Esophagus squamous epithelium (tissue), 4 donors: ENCODE results near the gene DTX3L.

Source experiments
- POLR2A ChIP-seq, 4 donors: fragments of 450-650 bp; IDR thresholded peaks; one replicate each; pipeline ENCODE4 v1.6.1; 2017; ENCODE audit warnings: antibody characterized with exemption in 4 of 4, mild to moderate bottlenecking in 4 of 4, moderate library complexity in 3 of 4
- TF ChIP-seq, protein P1 (sequence below), 6 experiments: fragments of 450-650 bp in 4 of 6; fragments of 200-600 bp in 2 of 6; sonication (generic) in 2 of 6; IDR thresholded peaks; one replicate each; pipeline ENCODE4 v1.5.1; 2016 to 2019; ENCODE audit warnings: antibody characterized with exemption in 6 of 6, mild to moderate bottlenecking in 4 of 6, moderate library complexity in 4 of 6

DNA sequence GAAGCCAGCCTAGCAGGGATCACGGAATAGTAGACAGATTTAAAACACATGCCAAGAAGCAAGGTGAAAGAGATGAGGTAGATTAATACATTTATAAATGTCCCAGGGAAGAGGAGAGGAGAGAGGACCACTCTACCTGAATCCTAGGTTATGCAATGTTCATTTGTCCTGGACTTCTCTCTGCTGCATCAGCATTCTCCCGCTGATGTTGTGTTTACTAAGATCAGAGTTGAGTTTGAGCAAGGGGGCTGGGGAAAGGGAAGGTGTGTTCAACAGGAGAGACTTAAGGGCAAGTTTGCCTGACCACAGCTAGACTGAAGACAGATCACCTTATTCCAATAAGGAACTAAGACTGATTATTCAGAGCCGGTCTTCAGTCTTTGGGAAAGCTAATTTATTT is 48.3 kb upstream of the DTX3L start:
- TF ChIP-seq, protein P1, sequence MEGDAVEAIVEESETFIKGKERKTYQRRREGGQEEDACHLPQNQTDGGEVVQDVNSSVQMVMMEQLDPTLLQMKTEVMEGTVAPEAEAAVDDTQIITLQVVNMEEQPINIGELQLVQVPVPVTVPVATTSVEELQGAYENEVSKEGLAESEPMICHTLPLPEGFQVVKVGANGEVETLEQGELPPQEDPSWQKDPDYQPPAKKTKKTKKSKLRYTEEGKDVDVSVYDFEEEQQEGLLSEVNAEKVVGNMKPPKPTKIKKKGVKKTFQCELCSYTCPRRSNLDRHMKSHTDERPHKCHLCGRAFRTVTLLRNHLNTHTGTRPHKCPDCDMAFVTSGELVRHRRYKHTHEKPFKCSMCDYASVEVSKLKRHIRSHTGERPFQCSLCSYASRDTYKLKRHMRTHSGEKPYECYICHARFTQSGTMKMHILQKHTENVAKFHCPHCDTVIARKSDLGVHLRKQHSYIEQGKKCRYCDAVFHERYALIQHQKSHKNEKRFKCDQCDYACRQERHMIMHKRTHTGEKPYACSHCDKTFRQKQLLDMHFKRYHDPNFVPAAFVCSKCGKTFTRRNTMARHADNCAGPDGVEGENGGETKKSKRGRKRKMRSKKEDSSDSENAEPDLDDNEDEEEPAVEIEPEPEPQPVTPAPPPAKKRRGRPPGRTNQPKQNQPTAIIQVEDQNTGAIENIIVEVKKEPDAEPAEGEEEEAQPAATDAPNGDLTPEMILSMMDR (IDR thresholded peaks at IDR 0.05) = no peak
- TF ChIP-seq POLR2A (IDR thresholded peaks at IDR 0.05) = no peak
